OCI-LY7 (cell line): ENCODE data around the gene TK2. TPM values are rescaled to one million over a fixed set of nuclear protein-coding genes. Genes with fewer than 3 reads are reported as not detected.

Experiments
- BruUV-seq: library from RNA; stranded (reverse); fragments of 400-500 nt; replicated peaks from 2 replicates; lab custom pipeline; 2021; lab: Mats Ljungman, UMichigan
- CTCF ChIA-PET: fragments of 300-600 bp; sonication (Branson Sonifier 250); formaldehyde crosslinking; loops from one replicate; lab custom pipeline; 2022; ENCODE audit warnings: antibody characterized with exemption; ENCODE audit not compliant: unreplicated experiment; lab: Charles Lee
- POLR2A ChIA-PET: fragments of 300-600 bp; sonication (Branson Sonifier 250); formaldehyde crosslinking; loops from one replicate; lab custom pipeline; 2022; ENCODE audit warnings: antibody characterized with exemption; lab: Charles Lee
- DNase-seq: peaks from one replicate; pipeline ENCODE4 v3.0.0-alpha.2; 2015; ENCODE audit warnings: low spot score
- H2AFZ ChIP-seq: fragments of 200-600 bp; sonication (generic), shearing (Covaris generic); 2 replicates; pipeline ENCODE4 v1.6.1; 2014; ENCODE audit warnings: mild to moderate bottlenecking, antibody characterized with exemption, low read length, moderate library complexity
- H3K27ac ChIP-seq: fragments of 200-600 bp; sonication (generic); 2 replicates; pipeline ENCODE4 v1.5.1; 2014; ENCODE audit warnings: mixed run types, low read depth, mild to moderate bottlenecking, moderate library complexity, low read length, inconsistent platforms; ENCODE audit not compliant: poor library complexity, severe bottlenecking
- H3K36me3 ChIP-seq: fragments of 200-600 bp; sonication (generic); 2 replicates; pipeline ENCODE4 v1.6.1; 2014; ENCODE audit warnings: mild to moderate bottlenecking, antibody characterized with exemption, low read length, moderate library complexity, mixed read lengths; ENCODE audit not compliant: insufficient read depth
- H3K4me1 ChIP-seq: fragments of 200-600 bp; sonication (generic); 2 replicates; pipeline ENCODE4 v1.5.1; 2014; ENCODE audit warnings: mild to moderate bottlenecking, low read length; ENCODE audit not compliant: insufficient read depth, poor library complexity, severe bottlenecking
- H3K4me2 ChIP-seq: fragments of 200-600 bp; sonication (generic); 2 replicates; pipeline ENCODE4 v1.6.1; 2014; ENCODE audit warnings: mild to moderate bottlenecking, low read length
- H3K4me3 ChIP-seq: fragments of 200-600 bp; sonication (generic); 2 replicates; pipeline ENCODE4 v1.5.1; 2014; ENCODE audit warnings: mild to moderate bottlenecking, low read depth, low read length; ENCODE audit not compliant: poor library complexity, severe bottlenecking
- H3K79me2 ChIP-seq: fragments of 200-600 bp; sonication (generic); 2 replicates; pipeline ENCODE4 v1.6.1; 2016; ENCODE audit warnings: low read depth, mild to moderate bottlenecking, low read length, moderate library complexity, mixed read lengths; ENCODE audit not compliant: insufficient read depth
- H3K9me2 ChIP-seq: fragments of 200-600 bp; sonication (generic); 2 replicates; pipeline ENCODE4 v1.6.1; 2016; ENCODE audit warnings: mild to moderate bottlenecking, low read length, mixed read lengths; ENCODE audit not compliant: insufficient read depth
- H3K9me3 ChIP-seq: fragments of 200-600 bp; sonication (generic); 2 replicates; pipeline ENCODE4 v1.6.1; 2014; ENCODE audit warnings: mild to moderate bottlenecking, mixed run types, low read length, mixed read lengths
- H4K20me1 ChIP-seq: fragments of 200-600 bp; sonication (generic); 2 replicates; pipeline ENCODE4 v1.6.1; 2014; ENCODE audit warnings: mild to moderate bottlenecking, antibody characterized with exemption, low read length, moderate library complexity, mixed read lengths; ENCODE audit not compliant: insufficient read depth
- EZH2phosphoT487 ChIP-seq: fragments of 200-600 bp; sonication (generic); IDR thresholded peaks from 2 replicates; pipeline ENCODE4 v1.6.1; 2018; ENCODE audit warnings: low read depth, borderline replicate concordance, mild to moderate bottlenecking, mixed run types, antibody characterized with exemption, low read length, moderate library complexity, mixed read lengths
- intact Hi-C: fragments of 100-400 bp; cut with micrococcal nuclease; formaldehyde crosslinking; loops from one replicate; pipeline ENCODE4 v1.10.0; 2022; ENCODE audit not compliant: unreplicated experiment
- total RNA-seq, 2 experiments: library from RNA; depleted of rRNA in 1 of 2; stranded (reverse); fragments of >200 nt in 1 of 2; shearing (Covaris generic) in 1 of 2; gene quantifications; 2 replicates each; pipeline ENCODE4 v1.2.3, GENCODE V29; 2014 to 2022
- TF ChIP-seq, protein P1 (sequence below): fragments of 200-600 bp; sonication (generic); conservative IDR thresholded peaks from 2 replicates; pipeline ENCODE4 v1.5.1; 2014; ENCODE audit warnings: mild to moderate bottlenecking, antibody characterized with exemption, low read length, moderate library complexity, mixed read lengths

Gene TK2
- total RNA-seq, 2 experiments from 2014 or later: 0.06 to 1.9 TPM

- Histone ChIP-seq H4K20me1 (no peaks in the 10 kb centered on the region), H3K4me2 (peak overlapping the region; percentile 66), H3K9me2 (no peaks in the 10 kb centered on the region), H2AFZ (no peak overlapping the region), H3K9me3 (no peaks in the 10 kb centered on the region), H3K79me2 (no peaks in the 10 kb centered on the region), H3K27ac (peak overlapping the region; percentile 66), H3K4me3 (no peak overlapping the region), H3K36me3 (no peaks in the 10 kb centered on the region), H3K4me1 (peaks cover 56% of the 10 kb centered on the region)
- no TSS peak for BruUV-seq
- DNase-seq: no peak
- ChIA-PET POLR2A (interaction anchor here (0.6 to 2.8 kb wide), 4 partner anchors 14 to 116 kb away, joined by 3 to 16 read pairs (median 4); partner anchors contain the start of gene CKLF), CTCF (interaction anchor here (1.6 kb wide), 1 partner anchor 10 kb away, joined by 4 read pairs; no protein-coding TSS in a partner anchor)
- no peak for TF ChIP-seq EZH2phosphoT487
- TF ChIP-seq, protein P1, sequence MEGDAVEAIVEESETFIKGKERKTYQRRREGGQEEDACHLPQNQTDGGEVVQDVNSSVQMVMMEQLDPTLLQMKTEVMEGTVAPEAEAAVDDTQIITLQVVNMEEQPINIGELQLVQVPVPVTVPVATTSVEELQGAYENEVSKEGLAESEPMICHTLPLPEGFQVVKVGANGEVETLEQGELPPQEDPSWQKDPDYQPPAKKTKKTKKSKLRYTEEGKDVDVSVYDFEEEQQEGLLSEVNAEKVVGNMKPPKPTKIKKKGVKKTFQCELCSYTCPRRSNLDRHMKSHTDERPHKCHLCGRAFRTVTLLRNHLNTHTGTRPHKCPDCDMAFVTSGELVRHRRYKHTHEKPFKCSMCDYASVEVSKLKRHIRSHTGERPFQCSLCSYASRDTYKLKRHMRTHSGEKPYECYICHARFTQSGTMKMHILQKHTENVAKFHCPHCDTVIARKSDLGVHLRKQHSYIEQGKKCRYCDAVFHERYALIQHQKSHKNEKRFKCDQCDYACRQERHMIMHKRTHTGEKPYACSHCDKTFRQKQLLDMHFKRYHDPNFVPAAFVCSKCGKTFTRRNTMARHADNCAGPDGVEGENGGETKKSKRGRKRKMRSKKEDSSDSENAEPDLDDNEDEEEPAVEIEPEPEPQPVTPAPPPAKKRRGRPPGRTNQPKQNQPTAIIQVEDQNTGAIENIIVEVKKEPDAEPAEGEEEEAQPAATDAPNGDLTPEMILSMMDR: no peak
- intact Hi-C loops: no loop called here
Observed at GRCh38 chr16:66522816-66523590, 26.9 kb downstream of the TK2 start.

DNA sequence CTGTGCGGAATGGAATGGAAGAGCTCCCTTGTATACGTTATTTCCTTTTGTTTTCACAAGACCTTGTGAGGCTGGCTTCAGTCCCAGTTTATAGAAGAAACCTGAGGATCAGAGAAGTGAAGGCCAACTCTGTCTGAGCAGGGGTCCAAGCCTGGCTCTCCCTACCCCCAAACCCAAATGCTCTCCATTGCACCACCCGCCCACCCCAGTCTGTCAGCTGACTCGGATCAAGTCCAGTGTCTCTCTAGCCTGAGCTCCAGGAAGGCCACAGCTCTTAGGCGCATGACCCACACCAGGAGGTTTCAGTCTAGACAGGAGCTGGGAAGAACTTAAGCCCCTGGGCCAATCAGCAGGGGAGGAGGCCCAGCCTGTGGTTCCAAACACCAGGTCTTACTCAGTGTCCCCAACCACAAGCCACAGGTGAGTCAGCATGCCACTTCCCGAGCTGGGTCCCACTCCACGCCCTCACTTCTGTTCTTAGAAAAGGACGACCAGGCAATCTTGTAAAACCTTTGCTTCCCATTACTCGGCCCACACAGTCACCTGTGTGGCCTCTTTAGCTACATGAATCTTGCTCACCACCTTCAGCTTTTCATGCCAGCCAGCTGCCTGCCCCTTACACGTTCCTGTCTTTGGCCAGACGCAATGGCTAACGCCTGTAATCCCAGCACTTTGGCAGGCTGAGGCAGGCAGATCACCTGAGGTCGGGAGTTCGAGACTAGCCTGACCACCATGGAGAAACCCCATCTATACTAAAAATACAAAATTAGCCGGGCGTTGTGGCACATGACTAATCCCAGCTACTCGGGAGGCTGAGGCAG is 27.8 kb downstream of the TK2 start:
- no TSS peak for BruUV-seq
- intact Hi-C loops: no loop called here
- TF ChIP-seq EZH2phosphoT487: no peak
- TF ChIP-seq, protein P1: no peak

More for the DNA sequence above, 27.8 kb downstream of the TK2 start:
- Histone ChIP-seq H3K4me2 (no peak overlapping the region), H3K27ac (no peak overlapping the region), H3K4me1 (peaks cover 64% of the 10 kb centered on the region), H4K20me1 (no peaks in the 10 kb centered on the region), H3K79me2 (no peaks in the 10 kb centered on the region), H3K4me3 (no peak overlapping the region), H3K9me2 (no peaks in the 10 kb centered on the region), H2AFZ (no peak overlapping the region), H3K9me3 (no peaks in the 10 kb centered on the region), H3K36me3 (no peaks in the 10 kb centered on the region)
- ChIA-PET CTCF (interaction anchor here (1.0 to 1.1 kb wide), 2 partner anchors 26 to 86 kb away, joined by 3 read pairs; no protein-coding TSS in a partner anchor), POLR2A (interaction anchor here (1.1 to 2.8 kb wide), 8 partner anchors 9 to 53 kb away, joined by 3 to 16 read pairs (median 5); partner anchors contain the start of gene CKLF)
- DNase-seq: peak; percentile 14
